ENCODE data around the gene DNTTIP2.

- TF ChIP-seq POLR2A (IDR thresholded peaks at IDR 0.05), result no peak
- TF ChIP-seq, protein P1, sequence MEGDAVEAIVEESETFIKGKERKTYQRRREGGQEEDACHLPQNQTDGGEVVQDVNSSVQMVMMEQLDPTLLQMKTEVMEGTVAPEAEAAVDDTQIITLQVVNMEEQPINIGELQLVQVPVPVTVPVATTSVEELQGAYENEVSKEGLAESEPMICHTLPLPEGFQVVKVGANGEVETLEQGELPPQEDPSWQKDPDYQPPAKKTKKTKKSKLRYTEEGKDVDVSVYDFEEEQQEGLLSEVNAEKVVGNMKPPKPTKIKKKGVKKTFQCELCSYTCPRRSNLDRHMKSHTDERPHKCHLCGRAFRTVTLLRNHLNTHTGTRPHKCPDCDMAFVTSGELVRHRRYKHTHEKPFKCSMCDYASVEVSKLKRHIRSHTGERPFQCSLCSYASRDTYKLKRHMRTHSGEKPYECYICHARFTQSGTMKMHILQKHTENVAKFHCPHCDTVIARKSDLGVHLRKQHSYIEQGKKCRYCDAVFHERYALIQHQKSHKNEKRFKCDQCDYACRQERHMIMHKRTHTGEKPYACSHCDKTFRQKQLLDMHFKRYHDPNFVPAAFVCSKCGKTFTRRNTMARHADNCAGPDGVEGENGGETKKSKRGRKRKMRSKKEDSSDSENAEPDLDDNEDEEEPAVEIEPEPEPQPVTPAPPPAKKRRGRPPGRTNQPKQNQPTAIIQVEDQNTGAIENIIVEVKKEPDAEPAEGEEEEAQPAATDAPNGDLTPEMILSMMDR (IDR thresholded peaks at IDR 0.05), result no peak
Measured at GRCh38 chr1:93878501-93878888, 511 bp downstream of the DNTTIP2 start.

Measured in uterus (tissue), 2 donors.